GM19043 (cell line): ENCODE measurements around the gene FARP1.

ENCODE experiments used
- ATAC-seq: cut with Tn5 transposase; IDR thresholded peaks from one replicate; pipeline ENCODE4 v1.9.1; 2021; ENCODE audit warnings: low read depth; ENCODE audit not compliant: unreplicated experiment

Gene FARP1

DNA sequence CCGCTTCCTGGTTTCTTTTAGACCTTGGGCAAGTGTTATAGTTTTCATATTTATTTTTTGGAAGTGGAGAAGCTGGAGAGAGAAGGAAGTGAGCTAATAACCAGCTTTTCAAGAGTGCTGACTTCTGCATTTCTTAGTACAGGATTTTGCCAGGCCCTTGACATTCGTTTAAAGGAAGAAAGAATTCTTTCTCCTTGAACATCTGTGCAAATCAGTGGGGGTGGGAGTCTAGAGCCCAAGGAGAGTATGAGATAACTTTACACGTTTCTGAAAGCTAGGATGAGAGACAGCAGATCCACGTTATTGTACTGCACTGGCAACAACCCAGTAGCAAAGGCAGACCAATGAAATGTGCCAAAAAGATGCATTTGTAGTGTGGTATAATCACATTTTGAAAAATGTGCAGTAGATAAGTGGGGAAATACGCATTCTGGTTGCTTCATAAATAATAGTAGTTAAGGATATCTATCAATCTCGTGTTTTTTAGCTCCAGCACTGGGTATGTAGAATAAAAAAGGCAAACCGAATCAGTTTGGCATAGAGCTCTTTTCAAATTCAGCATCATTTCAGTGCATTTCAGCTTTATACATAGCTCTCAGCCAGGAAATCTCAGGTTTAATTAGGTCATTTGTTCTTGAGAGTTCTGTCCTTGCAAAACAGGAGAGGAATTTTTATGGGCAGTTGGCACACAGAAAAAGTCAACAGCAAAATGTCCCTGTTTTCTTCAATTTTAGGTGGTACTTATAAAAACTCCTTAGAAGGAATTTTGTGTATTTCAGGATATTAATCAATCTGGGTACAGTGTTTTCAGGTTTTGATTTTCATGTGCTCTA lies 29.9 kb downstream of the FARP1 start:
- ATAC-seq = no peak

DNA sequence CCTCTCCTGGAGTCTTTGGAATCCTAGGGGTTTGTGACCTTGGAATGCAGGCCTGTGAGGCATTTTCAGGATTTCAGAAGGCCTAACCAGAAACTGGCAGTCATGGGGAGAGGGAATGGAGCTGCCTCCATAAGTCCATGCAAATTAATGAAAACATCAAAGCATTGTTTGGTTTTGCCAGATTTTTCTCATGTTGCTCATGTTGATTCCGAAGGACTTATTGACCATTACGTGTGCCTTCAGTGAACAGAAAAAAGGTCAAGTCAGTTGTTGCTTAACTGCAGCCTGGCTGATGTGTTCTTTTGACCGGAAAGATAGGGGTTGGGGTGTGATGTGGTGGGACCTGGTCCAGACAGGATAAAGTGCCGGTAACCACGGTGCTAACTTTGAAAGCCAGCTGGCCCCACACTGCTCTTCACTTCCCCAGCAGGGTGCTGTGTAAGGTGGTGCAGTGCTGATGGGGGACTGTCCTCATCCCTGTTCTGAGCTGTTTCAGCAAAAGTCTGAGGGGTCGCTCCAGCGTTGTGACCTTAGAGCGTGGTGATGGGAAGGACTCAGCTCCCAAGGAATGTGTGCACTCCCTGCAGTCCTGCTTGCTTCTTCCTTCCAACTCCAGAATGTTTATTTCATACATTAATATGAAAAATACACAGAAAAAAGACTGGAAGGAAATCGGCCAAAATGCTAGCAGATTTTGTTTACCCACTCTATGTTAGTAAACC lies 30.7 kb downstream of the FARP1 start:
- no peak for ATAC-seq

DNA sequence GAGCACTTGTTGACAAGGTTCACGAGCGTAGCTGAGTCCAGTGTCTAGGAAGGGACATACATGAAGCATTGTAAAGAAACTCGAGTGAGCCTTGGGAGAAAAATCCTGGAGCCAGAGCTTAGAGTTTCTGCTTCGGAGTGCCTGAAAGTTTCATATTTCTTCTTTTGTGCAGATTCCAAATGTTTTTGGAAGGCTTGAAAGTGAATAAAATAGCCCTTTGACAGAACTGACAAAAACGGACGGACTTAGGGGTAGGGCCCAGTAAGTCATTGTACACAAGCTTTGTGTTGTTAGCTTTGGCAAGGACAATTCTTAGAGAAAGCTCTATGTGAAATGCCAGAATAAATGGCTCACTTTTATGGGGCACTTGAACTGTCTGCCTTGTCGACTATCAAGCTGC lies 31.4 kb downstream of the FARP1 start:
- no peak for ATAC-seq

DNA sequence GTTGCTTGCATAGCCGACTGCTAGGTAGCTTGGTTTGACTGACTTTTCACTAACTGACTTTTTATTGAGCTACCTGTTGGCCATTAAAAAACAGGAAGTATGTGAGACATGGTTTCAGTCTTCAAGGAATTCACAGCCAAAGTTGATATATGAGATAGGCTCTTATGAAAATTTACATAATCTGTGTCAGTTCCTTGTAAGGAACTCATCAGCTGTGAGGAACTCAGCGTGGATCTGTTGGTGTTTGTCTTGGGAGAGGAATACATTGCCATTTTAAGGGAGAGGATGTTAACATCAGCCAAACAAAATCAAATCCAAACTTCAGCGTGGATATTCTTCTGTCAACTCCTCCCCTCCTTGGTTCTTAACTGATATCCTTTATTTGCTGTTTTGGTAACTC lies 32.1 kb downstream of the FARP1 start:
- no peak for ATAC-seq

DNA sequence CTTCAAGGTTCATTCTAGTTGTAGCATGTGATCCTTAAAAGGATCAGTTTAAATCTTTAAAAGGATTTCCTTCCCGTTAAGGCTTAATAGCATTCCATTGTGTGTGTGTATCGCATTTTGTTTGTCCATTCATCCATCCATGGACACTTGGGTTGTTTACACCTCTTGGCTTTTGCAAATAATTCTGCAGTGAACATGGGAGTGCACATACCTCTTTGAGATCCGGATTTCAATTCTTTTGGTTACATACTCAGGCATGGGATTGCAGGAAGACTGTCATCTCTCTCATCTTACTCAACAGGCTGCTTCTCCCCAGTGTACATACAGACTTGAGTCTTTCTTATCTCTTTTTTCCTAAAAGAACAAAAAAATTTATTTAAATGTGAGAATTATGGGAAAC lies 32.9 kb downstream of the FARP1 start:
- ATAC-seq = no peak

DNA sequence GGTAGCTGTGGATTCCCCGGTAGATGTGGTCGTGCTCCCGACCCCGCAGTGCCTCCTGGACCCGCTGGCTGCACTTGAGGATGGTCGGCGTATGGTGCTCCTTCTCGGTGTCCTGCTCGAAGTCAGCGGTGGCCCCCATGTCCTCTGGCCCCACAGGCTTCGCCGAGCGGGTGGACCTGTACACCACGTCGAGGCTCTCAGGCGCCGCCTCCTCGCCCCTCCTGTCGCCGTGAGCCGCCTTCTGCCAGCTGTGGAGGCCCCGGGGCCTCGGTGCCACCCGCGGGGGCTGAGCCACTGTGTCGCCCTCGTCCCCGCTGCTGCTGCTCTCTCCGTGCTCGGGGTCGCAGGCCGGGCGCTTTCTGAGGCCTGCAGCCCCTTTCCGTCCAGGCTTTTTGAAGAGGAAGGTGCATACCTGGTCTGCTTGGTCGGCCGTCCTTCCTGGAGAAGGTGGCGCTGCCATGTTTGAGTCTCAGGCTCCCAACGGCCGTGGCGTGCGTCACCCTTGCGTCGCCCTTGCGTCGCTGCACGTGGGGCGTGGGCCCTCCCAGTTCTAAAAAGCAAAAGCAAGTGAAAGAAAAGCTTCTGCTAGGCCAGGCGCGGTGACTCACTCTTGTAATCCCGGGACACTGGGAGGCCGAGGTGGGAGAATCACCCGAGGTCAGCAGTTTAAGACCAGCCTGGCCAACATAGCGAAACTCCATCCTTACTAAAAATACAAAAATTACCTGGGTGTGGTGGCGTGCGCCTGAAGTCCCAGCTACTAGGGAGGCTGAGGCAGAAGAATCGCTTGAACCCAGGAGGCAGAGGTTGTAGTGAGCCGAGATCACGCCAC lies 34.1 kb downstream of the FARP1 start, which contains the start of gene RNF113B:
Gene RNF113B (minus strand): TSS at position 493 of the 832 bp plus-strand sequence. CDS start 33 bp downstream, at position 460.
- no peak for ATAC-seq

DNA sequence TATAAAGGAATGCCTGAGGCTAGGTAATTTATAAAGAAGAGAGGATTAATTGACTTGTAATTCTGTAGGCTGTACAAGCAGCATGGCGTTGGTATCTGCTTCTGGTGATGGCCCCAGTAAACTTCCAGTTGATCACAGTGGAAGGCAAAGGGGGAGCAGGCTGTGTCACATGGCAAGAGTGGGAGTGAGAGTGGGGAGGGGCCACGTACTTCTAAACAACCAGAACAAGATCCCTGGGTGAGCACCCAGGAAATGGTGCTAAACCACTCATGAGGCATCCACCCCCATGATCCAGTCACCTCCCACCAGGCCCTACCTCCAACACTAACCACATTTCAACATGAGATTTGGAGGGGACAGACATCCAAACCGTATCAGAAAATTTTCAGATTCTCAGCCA lies 37.2 kb downstream of the FARP1 start:
- no peak for ATAC-seq

DNA sequence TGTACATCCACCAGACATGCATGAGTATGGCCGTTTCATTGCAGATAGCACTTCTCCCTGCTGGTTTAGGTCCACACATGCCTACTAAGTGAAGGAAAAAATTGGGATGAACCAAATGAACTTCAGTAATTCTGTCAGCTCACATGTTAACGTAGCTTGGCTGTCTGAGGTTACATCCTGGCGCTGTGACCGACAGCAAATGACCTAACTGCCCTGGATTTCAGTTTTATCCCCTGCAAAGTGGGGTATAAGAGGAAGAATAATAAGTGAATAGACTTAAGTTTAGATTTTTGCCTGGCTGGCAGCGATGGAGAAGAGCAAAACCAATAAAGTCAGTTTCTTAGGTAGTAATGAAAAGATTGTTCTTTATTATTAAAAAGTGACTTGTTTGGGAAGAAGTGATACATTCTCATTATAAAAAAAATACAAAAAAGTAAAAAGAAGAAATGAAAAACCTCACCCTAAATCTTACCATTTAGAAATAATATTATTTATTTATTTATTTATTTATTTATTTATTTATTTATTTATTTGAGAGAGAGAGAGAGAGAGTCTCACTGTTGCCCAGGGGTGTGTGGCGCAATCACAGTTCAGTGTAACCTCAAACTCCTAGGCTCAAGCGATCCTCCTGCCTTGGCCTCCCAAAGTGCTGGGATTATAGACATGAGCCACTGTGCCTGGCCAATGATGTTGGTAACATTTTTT lies 38.4 kb downstream of the FARP1 start:
- no peak for ATAC-seq

DNA sequence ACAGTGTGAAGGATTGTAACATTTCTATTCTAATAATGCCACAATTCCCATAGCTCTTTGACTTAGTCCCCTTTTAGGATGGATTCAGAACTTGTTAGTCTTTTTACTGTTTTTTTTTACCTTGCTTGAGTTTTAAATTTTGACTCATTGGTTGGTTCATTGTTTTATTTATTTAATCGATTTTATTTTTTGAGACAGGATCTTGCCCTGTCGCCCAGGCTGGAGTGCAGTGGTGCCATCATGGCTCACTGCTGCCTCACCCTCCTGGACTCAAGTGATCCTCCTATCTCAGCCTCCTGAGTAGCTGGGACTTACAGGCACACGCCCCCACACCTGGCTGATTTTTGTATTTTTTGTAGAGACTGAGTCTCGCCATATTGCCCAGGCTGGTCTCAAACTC lies 39.3 kb downstream of the FARP1 start:
- ATAC-seq = no peak

DNA sequence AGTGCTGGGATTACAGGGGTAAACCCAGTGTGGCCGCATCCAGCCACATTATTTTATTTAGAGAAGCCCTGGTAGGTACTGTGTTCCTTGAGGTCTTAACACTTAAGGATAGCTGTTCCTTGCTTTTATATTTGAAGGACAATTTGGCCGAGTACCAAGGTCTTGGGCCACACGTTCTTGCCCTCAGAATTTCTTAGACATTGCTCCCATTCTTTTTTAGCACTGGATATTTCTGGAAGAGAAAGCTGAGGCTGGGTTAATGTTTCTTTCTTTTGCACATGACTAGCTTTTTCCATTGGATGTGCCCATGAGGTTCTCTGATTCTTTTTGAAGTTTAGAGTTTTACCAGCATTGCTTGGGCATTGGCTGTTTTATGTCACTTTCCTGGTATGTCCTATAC lies 39.7 kb downstream of the FARP1 start:
- ATAC-seq = no peak

DNA sequence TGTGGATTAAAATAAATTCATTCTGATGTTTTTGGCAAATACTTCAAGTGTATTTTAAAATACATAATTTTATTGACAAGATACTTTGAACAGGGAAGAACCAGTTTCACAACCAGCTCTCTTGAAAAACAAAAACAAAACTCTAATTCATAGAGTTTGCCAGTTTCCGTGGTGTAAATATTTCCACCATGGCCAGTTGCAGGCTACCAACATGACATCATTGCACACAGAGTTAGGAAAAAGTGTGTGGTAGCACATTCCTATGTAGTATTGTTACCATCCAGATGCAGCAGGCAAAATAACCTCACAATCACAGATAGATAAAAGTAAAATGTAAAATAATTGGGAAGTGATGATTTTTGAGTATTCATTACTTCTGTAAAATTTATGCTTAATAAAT lies 41.9 kb downstream of the FARP1 start:
- ATAC-seq = no peak

DNA sequence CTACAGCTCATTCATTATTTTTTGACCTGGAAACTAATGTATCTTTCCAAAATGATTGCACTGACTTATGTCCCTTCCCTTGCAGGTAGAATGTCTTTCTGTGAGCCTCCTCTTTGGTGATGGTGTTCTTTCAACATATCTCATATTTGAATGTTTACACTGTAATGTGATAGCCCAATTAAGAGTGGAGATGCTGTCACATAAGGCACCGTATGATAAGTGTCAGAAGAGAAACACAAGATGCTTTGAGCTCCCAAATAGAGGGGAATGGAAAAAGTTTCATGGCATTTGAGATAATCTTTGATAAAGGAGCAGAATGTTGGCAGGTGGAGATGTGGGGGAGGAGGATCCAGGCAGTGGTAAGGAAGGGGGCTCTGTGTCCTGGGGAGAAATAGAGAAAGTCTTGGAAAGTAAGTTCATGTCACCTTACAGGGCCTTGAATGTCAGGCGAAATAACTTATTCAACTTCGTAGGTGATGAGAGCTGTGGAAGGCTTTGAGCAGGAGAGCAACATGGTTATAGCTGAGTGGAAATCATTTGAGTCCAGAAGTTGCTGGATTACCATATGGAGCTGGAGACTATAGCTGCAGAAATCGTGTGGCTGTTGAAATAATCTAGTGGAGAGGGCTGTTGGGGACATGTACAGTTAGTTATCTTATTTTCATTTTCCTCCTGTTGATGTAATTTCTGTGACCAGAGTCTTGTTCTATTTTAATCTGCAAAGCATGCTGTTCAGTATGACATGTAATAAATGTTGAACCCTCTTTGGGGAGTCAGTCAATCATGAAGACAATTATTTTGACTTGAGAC lies 44.5 kb downstream of the FARP1 start:
- ATAC-seq = no peak

DNA sequence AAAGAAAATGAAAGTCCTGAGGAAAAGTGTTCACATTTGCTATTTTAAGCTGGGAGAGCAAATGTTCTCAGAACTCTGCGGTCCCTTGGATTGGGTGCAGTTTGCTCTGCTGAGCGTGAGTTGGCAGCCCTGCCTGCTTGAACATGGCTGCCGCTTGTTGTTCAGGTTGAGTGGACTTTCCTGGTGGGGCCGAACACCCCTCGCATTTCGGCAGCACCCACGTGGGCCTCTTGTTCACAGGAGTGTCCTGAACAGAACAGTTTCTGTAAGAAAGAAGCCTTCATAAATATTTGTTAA lies 45.0 kb downstream of the FARP1 start:
- ATAC-seq = no peak

DNA sequence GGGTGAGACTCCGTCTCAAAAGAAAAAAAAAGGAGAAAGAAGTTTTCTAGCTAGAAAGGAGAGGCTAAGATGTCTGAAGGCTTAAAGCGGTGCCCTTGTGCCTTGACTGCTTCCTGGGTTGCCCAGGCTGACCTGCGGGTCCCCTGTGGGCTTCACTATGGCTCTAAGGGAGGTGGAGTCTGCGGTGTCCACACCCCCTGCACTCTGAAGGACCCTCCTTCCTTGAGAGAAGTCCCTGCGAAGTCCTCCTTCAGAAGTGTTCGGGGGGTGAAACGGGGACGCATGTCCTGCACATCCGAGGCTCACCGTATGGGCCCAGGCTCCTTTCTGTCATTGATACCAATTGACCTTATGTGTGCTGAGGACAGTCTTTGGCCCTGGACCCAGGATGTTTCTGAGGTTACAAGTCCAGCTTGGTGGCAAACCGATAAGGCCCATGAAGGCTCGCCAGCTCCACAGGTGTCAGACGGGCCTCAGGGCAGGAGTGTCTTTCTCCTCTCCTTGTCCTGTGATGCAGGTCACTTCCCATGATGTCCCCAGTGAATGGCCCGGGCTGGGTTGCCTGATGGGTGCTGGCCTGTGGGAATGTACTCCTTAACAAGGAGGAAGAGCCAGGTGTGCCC lies 45.8 kb downstream of the FARP1 start:
- ATAC-seq = no peak

DNA sequence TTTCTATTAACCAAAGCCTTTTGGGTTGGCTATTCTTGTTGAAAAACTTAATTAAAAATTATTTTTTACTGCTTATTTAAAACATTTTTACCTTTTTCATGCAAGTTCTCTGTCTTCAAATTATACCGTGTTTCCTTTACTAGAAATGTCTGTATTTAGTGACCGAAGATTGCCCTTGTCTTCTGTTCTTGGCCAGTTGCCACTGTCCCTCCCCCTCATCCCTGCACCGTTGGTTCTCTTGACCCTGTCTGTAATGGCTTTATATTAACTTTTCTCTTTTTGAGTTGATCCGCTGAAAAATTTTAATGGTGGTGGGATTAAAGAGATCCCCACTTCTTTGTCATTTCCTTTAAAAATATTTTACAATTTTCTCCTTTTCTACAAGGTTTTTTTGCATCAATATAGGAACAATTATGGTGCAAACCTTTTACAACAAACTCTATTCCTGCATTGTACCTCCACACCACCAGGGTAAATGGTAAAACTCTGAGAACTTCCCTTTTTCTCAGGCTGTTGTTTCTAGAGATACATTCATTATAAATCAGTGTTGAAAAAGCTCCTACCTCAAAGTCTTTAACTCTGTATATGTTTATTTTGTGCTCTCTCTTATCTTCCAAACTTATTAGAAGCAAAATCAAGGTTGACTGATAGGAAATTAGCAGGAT lies 47.1 kb downstream of the FARP1 start:
- ATAC-seq = no peak

DNA sequence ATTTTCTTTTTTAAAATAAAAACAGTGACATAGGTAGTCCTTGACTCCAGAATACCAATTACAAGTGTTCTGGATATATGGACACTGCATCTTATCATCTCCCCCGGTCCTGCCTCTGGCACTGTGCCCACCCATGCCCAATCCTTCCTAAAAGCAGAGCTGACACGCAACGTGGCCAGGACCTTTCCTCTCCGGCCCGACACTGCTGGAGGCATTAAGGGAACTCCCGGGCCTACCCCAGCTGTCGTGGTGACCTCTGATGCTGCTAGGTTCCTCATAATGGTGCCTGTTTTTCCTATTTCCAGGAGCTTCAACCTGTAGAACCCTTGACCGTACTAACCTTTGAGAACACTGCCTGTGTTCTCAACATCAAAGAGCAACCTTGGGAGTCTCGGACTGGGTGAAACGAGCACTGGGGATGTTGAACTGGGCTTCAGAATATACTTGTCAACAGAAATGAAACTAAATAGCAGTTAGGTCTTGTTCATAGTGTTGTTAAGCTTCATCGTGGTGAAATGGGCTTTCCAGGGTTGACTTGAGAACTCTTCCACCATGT lies 48.1 kb downstream of the FARP1 start:
- ATAC-seq = no peak

DNA sequence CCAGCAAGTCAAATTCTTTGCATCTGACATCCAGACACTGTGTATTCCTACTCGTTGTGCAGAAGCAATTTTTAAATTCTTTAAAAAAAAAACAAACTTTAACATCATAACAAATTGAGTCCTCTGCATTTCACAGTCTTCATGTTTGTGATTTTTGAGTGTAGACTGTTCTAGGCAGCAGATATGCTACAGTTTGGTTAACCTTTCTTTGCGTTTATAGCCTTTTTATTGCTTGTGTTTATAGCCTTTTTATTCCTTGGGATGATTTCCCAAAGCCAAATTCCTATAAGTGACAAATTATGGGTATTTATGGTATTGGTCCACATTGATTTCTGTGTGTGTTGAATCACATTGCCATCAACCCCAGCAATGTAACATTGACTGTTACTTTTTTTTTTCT lies 49.1 kb downstream of the FARP1 start:
- no peak for ATAC-seq

DNA sequence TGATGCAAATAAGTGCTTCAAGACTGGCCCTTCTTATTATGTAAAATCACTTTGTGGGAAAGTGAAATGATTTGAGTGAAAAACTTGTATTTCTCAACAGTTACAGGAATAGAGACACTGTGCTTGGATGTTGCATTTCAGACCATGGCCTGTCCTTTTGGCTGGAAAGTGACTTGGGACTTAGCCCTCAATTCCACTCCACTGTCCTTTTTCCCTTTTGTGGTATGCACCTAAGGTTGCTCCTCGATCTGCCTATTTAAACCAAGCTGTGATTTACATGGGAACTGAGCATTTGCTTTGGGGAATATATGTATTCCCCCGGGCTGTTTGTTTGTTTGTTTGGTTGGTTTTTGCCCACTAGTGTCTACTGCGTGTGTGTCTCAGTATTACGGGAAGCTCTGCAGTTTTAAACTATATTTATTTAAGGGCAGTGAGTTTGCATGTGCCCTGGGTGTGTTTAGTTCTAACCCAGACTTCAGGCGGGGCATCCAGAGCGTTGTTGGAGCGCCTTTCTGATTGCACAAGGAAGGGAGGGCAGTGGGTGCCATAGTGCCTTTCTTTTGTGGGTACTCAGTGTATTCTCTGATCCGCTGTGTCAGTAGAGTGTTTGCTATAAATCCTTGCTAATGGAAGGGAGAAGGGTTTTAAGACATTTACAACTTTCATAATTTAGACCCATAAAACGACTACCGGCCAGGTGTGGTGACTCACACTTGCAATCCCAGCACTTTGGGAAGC lies 52.3 kb downstream of the FARP1 start:
- no peak for ATAC-seq
